HCT116 (cell line): ENCODE results near the gene FBXL13. TPM values are rescaled to one million over a fixed set of nuclear protein-coding genes. Genes with fewer than 3 reads are reported as not detected.

Source experiments
- ATAC-seq: fragments of 200-7000 bp; cut with Tn5 transposase; 2 replicates; pipeline ENCODE4 v1.9.1; 2020; ENCODE audit warnings: mild to moderate bottlenecking, moderate library complexity
- BruUV-seq: library from RNA; stranded (reverse); fragments of 400-500 nt; replicated peaks from 2 replicates; lab custom pipeline; 2021; lab: Mats Ljungman, UMichigan
- CTCF ChIA-PET: fragments of 300-600 bp; sonication (Branson Sonifier 250); formaldehyde crosslinking; loops from one replicate; lab custom pipeline; 2021; ENCODE audit warnings: antibody characterized with exemption; lab: Charles Lee
- POLR2A ChIA-PET: fragments of 300-600, 350-600 bp; sonication (Branson Sonifier 250); formaldehyde crosslinking; loops from one replicate; lab custom pipeline; 2021; ENCODE audit warnings: antibody characterized with exemption; lab: Charles Lee
- RAD21 ChIA-PET, 2 experiments: fragments of 300-600 bp; sonication (Branson Sonifier 250); formaldehyde crosslinking; loops; one replicate each; lab custom pipeline; 2023; ENCODE audit warnings: low total read pairs in 2 of 2; ENCODE audit not compliant: uncharacterized antibody in 2 of 2, unreplicated experiment in 2 of 2, low non-redundant PET in 1 of 2; lab: Charles Lee
- DNase-seq: peaks from one replicate; pipeline ENCODE4 v3.0.0-alpha.2; 2010; ENCODE audit warnings: low read depth, low spot score
- H2AFZ ChIP-seq: fragments of 200-600 bp; shearing (Covaris generic), sonication (generic); 2 replicates; pipeline ENCODE4 v1.6.1; 2017; ENCODE audit warnings: low read depth, mixed run types, mixed read lengths, antibody characterized with exemption, low read length; ENCODE audit not compliant: poor library complexity, severe bottlenecking
- H3K27ac ChIP-seq: 2 replicates; pipeline ENCODE4 v1.5.1; 2012; ENCODE audit warnings: low read depth, low read length
- H3K27me3 ChIP-seq: fragments of 200-600 bp; sonication (generic); 2 replicates; pipeline ENCODE4 v1.6.1; 2016; ENCODE audit warnings: mixed run types, low read length, mixed read lengths; ENCODE audit not compliant: insufficient read depth
- H3K36me3 ChIP-seq, 2 experiments: fragments of 200-500 bp in 1 of 2; fragments of 200-600 bp in 1 of 2; sonication (Bioruptor generic) in 1 of 2; sonication (generic) in 1 of 2; 2 replicates each; pipeline versions ENCODE4 v1.5.1 to v1.6.1; 2014 to 2016; ENCODE audit warnings: low read length in 2 of 2, inconsistent platforms in 1 of 2, mixed read lengths in 1 of 2, mixed run types in 1 of 2; ENCODE audit not compliant: insufficient read depth in 2 of 2, control insufficient read depth in 1 of 2
- H3K4me1 ChIP-seq, 2 experiments: fragments of 200-600 bp in 1 of 2; sonication (generic) in 1 of 2; 2 replicates each; pipeline versions ENCODE4 v1.5.1 to v1.6.1; 2012 to 2017; ENCODE audit warnings: low read length in 2 of 2, inconsistent platforms in 1 of 2, mild to moderate bottlenecking in 1 of 2, mixed read lengths in 1 of 2, mixed run types in 1 of 2, moderate library complexity in 1 of 2; ENCODE audit not compliant: insufficient read depth in 2 of 2, control insufficient read depth in 1 of 2
- H3K4me2 ChIP-seq: fragments of 200-600 bp; sonication (generic); 2 replicates; pipeline ENCODE4 v1.6.1; 2017; ENCODE audit warnings: mixed run types, low read length, mixed read lengths
- H3K4me3 ChIP-seq, 2 experiments: fragments of 200-600 bp in 1 of 2; sonication (generic) in 1 of 2; replicated peaks in 1 of 2; 2 replicates each; pipeline ENCODE4 v1.5.1; 2011 to 2016; ENCODE audit warnings: low read length in 2 of 2, control low read depth in 1 of 2, low read depth in 1 of 2, mild to moderate bottlenecking in 1 of 2, mixed read lengths in 1 of 2, mixed run types in 1 of 2
- H3K79me2 ChIP-seq: fragments of 200-600 bp; sonication (generic); 2 replicates; pipeline ENCODE4 v1.6.1; 2017; ENCODE audit warnings: mild to moderate bottlenecking, mixed run types, low read length, moderate library complexity, mixed read lengths; ENCODE audit not compliant: insufficient read depth
- H3K9ac ChIP-seq: fragments of 200-600 bp; sonication (generic); 2 replicates; pipeline ENCODE4 v1.6.1; 2016; ENCODE audit warnings: low read length, mixed read lengths
- H3K9me2 ChIP-seq: fragments of 200-600 bp; sonication (generic), shearing (Covaris generic); 2 replicates; pipeline ENCODE4 v1.6.1; 2017; ENCODE audit warnings: mixed run types, mild to moderate bottlenecking, moderate library complexity; ENCODE audit not compliant: insufficient read depth
- H3K9me3 ChIP-seq, 2 experiments: fragments of 200-500 bp in 1 of 2; fragments of 200-600 bp in 1 of 2; sonication (Bioruptor generic) in 1 of 2; sonication (generic) in 1 of 2; 2 replicates each; pipeline ENCODE4 v1.6.1; 2014 to 2017; ENCODE audit warnings: low read length in 2 of 2, mixed read lengths in 2 of 2, inconsistent platforms in 1 of 2, low read depth in 1 of 2, mild to moderate bottlenecking in 1 of 2, mixed run types in 1 of 2, moderate library complexity in 1 of 2; ENCODE audit not compliant: control insufficient read depth in 1 of 2, insufficient read depth in 1 of 2
- H4K20me1 ChIP-seq: fragments of 200-600 bp; sonication (generic), shearing (Covaris generic); 2 replicates; pipeline ENCODE4 v1.6.1; 2017; ENCODE audit warnings: mixed run types, mild to moderate bottlenecking, moderate library complexity; ENCODE audit not compliant: insufficient read depth
- ATF3 ChIP-seq: IDR thresholded peaks from 2 replicates; pipeline ENCODE4 v1.6.1; 2012
- CBX3 ChIP-seq: IDR thresholded peaks from 2 replicates; pipeline ENCODE4 v1.6.1; 2012; ENCODE audit warnings: low read depth
- CEBPB ChIP-seq: IDR thresholded peaks from 2 replicates; pipeline ENCODE4 v1.6.1; 2012; ENCODE audit warnings: low read depth
- CTCF ChIP-seq, 3 experiments: fragments of 200-600 bp in 1 of 3; sonication (generic) in 1 of 3; IDR thresholded peaks in 2 of 3; conservative IDR thresholded peaks in 1 of 3; 2 replicates each; pipeline ENCODE4 v1.5.1; 2012 to 2017; ENCODE audit warnings: low read depth in 2 of 3, low read length in 2 of 3, antibody characterized with exemption in 1 of 3, borderline replicate concordance in 1 of 3, control low read depth in 1 of 3, mild to moderate bottlenecking in 1 of 3, mixed read lengths in 1 of 3, mixed run types in 1 of 3, moderate library complexity in 1 of 3; ENCODE audit not compliant: insufficient read depth in 1 of 3
- ELF1 ChIP-seq: IDR thresholded peaks from 2 replicates; pipeline ENCODE4 v1.6.1; 2012; ENCODE audit warnings: low read depth, borderline replicate concordance
- EZH2 ChIP-seq: fragments of 200-600 bp; sonication (generic); IDR thresholded peaks from 2 replicates; pipeline ENCODE4 v1.6.1; 2017; ENCODE audit warnings: antibody characterized with exemption, mixed run types
- EZH2phosphoT487 ChIP-seq: fragments of 200-600 bp; IDR thresholded peaks from 2 replicates; pipeline ENCODE4 v1.6.1; 2018; ENCODE audit warnings: antibody characterized with exemption, borderline replicate concordance
- JUND ChIP-seq: IDR thresholded peaks from 2 replicates; pipeline ENCODE4 v1.6.1; 2012
- POLR2AphosphoS5 ChIP-seq: IDR thresholded peaks from 2 replicates; pipeline ENCODE4 v1.6.1; 2011; ENCODE audit warnings: mild to moderate bottlenecking, low read depth, low read length, moderate library complexity
- RAD21 ChIP-seq: IDR thresholded peaks from 2 replicates; pipeline ENCODE4 v1.6.1; 2012; ENCODE audit warnings: low read depth, mild to moderate bottlenecking
- REST ChIP-seq: IDR thresholded peaks from 2 replicates; pipeline ENCODE4 v1.6.1; 2012; ENCODE audit warnings: low read depth
- SIN3A ChIP-seq: IDR thresholded peaks from 2 replicates; pipeline ENCODE4 v1.6.1; 2012; ENCODE audit warnings: low read depth
- SP1 ChIP-seq: IDR thresholded peaks from 2 replicates; pipeline ENCODE4 v1.6.1; 2012; ENCODE audit warnings: low read depth
- SRF ChIP-seq: IDR thresholded peaks from 2 replicates; pipeline ENCODE4 v1.6.1; 2012; ENCODE audit warnings: low read depth
- TCF7L2 ChIP-seq: IDR thresholded peaks from 2 replicates; pipeline ENCODE4 v1.7.0; 2011; ENCODE audit warnings: borderline replicate concordance, inconsistent platforms; ENCODE audit not compliant: insufficient read depth, insufficient read length; ENCODE audit errors: extremely low read depth
- YY1 ChIP-seq: IDR thresholded peaks from 2 replicates; pipeline ENCODE4 v1.6.1; 2011; ENCODE audit warnings: low read length, low read depth, moderate library complexity, mild to moderate bottlenecking; ENCODE audit not compliant: insufficient replicate concordance; ENCODE audit errors: extremely low read depth
- ZBTB33 ChIP-seq: IDR thresholded peaks from 2 replicates; pipeline ENCODE4 v1.6.1; 2011; ENCODE audit warnings: mild to moderate bottlenecking, low read length, moderate library complexity; ENCODE audit not compliant: insufficient replicate concordance; ENCODE audit errors: extremely low read depth
- ZFX ChIP-seq: fragments of 450-650 bp; IDR thresholded peaks from 2 replicates; pipeline ENCODE4 v1.6.1; 2017
- intact Hi-C: fragments of 100-400 bp; cut with micrococcal nuclease; formaldehyde crosslinking; loops from 2 replicates; pipeline ENCODE4 v1.10.0; 2022
- total RNA-seq: library from RNA; stranded (reverse); gene quantifications from one replicate; pipeline ENCODE4 v1.2.1, GENCODE V29; 2021; ENCODE audit not compliant: unreplicated experiment

The FBXL13 gene
- total RNA-seq, 1 experiment from 2014 or later: 1.0 TPM

GRCh38 chr7:102975854-102976253 lies 98.7 kb downstream of the FBXL13 start:
- ChIA-PET CTCF (no interaction called here), RAD21 (interaction anchor here in 1 of 2 experiments (0.6 kb wide), 1 partner anchor 86 kb away, joined by 5 read pairs; no protein-coding TSS in a partner anchor), POLR2A (no interaction called here)
- Histone ChIP-seq H3K4me2 (no peak overlapping the region), H3K9me3 (0 out of 4 replicates have a peak, but pooled peaks cover 4% of the 10 kb centered on the region in 2 experiments), H4K20me1 (no peaks in the 10 kb centered on the region), H3K9ac (no peak overlapping the region), H3K27me3 (no peaks in the 10 kb centered on the region), H3K36me3 (no peaks in the 10 kb centered on the region), H3K4me3 (no peak overlapping the region), H3K9me2 (no peaks in the 10 kb centered on the region), H3K4me1 (peaks cover 7 to 19% of the 10 kb centered on the region in 2 experiments), H3K79me2 (no peaks in the 10 kb centered on the region), H2AFZ (no peak overlapping the region), H3K27ac (no peak overlapping the region)
- TF ChIP-seq EZH2: no peak
- no peak for TF ChIP-seq CEBPB
- no peak for TF ChIP-seq JUND
- no peak for TF ChIP-seq ZBTB33
- no peak for TF ChIP-seq SP1
- no peak for TF ChIP-seq TCF7L2
- TF ChIP-seq REST: no peak
- no peak for TF ChIP-seq CTCF (IDR thresholded peaks at IDR 0.05 in 2 of 3, conservative IDR thresholded peaks at IDR 0.05 in 1 of 3; ENCODE audit: borderline replicate concordance in 1 of 3, insufficient read depth in 1 of 3, low read depth in 2 of 3, low read length in 2 of 3)
- no peak for TF ChIP-seq ATF3
- TF ChIP-seq EZH2phosphoT487: no peak
- TF ChIP-seq YY1: no peak
- no peak for TF ChIP-seq SIN3A
- no peak for TF ChIP-seq CBX3
- TF ChIP-seq RAD21: no peak
- no peak for TF ChIP-seq ZFX
- TF ChIP-seq SRF: no peak
- no peak for TF ChIP-seq ELF1
- no peak for TF ChIP-seq POLR2AphosphoS5
- ATAC-seq (no peak), DNase-seq (no peak)
- intact Hi-C loops: no loop called here
- BruUV-seq: no TSS peak
